Cardiac septum (tissue), 1 donor: ENCODE data around the gene LRRC8E. TPM values are rescaled to one million over a fixed set of nuclear protein-coding genes. Genes with fewer than 3 reads are reported as not detected.

Experiments used
- DNase-seq: peaks from one replicate; pipeline ENCODE4 v3.0.0-alpha.2; 2020; ENCODE audit warnings: low spot score
- intact Hi-C: fragments of 100-400 bp; cut with DNase I; formaldehyde crosslinking; loops from one replicate; pipeline ENCODE4 v1.14.0; 2022
- long read RNA-seq: library from polyadenylated mRNA; unstranded; transcript quantifications from one replicate; pipeline ENCODE4 v2.0.0, GENCODE V29; 2021
- total RNA-seq: library from RNA; stranded (reverse); fragmentation: NEBNext Ultra II Directional; extraction: Animal tissue kit (Norgen Biotek cat#: 25700); gene quantifications from one replicate; pipeline ENCODE4 v1.2.1, GENCODE V29; 2021
- donor health status: DM: no; HTN: no; CAD: no.

The LRRC8E gene
- 0.30 TPM for total RNA-seq
- long read RNA-seq, partial matches to known transcripts, result 0 of 2 reads
- long read RNA-seq, other reads (novel, unspliced or antisense), result 1 of 2 reads

DNA sequence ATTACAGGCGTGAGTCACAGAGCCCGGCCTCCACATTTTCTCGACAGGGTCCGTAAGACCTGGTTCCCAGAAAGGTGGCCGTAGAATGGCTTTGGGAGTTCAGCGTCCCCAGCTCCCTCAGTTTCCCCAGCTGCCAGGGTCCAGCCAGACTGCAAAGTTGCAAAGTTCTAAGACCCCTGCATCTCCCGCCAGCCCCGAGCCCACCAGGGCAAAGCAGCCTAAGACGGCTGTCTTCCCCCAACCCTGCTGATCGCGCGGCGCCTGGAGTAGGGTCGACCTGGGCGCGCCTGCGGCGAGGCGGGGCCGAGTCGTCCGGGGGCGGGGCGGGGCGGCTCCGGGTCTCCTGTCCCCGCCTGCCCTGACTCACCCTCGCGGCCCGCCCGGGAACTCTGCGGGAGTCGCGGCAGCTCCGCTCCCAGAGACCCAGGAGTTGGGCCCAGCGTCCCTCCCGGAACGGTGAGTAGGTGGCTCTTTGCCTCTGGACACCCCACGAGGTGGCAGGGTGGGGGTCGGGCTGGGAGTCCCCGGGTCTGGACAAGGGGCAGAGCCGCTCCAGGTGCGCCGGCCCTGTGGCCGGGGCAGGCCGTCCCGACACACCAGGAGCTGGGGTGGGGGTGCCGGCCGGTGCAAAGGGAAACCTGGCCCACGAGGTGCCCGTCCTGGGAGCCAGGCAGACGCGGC is at the start of gene LRRC8E:
LRRC8E (plus strand) TSS at position 366 of the 681 bp plus-strand sequence. CDS start 7,094 bp downstream, outside the sequence.
- DNase-seq, result no peak
- intact Hi-C loops, result no loop called here

DNA sequence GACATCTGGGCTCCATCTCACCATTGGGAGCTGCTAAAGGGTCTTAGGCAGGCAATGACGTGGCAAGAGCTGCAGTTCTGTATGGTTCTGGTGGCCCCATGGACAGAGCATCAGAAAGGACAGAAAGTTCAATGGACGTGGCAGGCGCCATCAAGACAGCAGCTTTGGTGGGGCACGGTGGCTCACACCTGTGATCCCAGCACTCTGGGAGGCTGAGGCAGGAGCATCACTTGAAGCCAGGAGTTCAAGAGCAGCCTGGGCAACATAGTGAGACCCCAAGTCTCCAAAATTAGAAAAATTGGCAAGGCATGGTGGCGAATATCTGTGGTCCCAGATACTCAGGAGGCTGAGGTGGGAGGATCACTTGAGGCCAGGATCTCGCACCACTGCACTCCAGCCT is 48.8 kb upstream of the LRRC8E start:
- intact Hi-C loops, result no loop called here
- no peak for DNase-seq

GRCh38 chr19:7840629-7841028 is 47.7 kb upstream of the LRRC8E start:
- intact Hi-C loops, result no loop called here
- DNase-seq, result no peak

- no peak for DNase-seq
- intact Hi-C loops, result no loop called here
These were observed 46.3 kb upstream of the LRRC8E start for GRCh38 chr19:7841751-7842660.

GRCh38 chr19:7842661-7843294 is 45.5 kb upstream of the LRRC8E start:
- intact Hi-C loops, result no loop called here
- DNase-seq, result no peak

DNA sequence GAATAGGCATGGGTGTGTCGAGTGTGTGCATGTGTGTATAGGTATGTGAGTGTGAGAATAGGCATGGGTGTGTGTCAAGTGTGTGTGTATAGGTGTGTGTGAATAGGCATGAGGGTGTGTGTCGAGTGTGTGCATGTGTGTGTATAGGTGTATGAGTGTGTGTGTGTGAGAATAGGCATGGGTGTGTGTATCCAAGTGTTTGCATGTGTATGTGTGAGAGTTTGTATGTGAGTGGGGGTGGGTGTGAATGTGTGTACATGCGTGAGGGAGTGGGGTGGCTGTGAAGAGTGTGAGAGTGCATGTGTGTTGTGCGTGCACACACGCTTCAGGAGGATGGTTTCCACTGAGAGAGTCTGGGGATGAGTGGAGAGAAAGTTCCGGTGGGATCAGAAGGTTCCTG is 44.8 kb upstream of the LRRC8E start:
- no peak for DNase-seq
- intact Hi-C loops, result no loop called here

- no peak for DNase-seq
- intact Hi-C loops, result no loop called here
These were observed 43.9 kb upstream of the LRRC8E start for GRCh38 chr19:7844405-7844804.

GRCh38 chr19:7844951-7845350 is 43.4 kb upstream of the LRRC8E start:
- intact Hi-C loops, result no loop called here
- DNase-seq, result no peak

DNA sequence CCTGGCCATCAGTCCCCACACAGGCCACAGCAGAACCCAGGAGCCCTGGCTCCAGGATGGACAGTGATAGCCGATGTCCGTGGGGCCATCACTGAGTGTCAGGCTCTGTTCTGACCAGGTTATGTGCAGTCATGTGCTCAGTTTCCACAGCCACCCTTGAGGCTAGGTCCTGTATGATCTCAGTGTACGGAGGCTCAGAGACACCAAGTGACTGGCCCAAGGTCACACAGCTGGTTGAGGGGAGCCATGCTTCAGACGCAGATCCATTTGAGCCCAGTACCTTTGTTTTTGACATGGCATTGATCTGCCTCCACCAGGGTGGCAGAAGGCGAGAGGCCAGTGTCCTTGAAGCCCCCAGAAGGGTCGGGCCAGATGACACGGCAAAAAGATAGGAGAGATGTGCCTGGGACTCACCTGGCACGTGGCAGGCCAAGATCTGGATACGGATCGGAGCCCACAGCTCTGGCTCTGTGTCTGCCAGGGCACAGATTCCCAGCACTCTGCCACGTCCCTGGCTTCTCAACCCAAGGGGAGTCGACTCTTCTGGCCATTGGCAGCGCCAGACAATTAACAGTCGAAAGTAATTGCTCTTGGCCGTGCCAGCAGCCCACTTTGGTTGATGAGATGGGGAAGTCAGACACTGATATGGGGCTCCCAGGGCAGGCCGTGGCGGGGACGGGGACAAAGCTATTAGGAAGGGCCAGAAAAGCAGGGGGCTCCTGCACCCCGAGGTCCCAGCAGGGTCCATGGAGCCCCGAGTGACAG is 42.7 kb upstream of the LRRC8E start:
- intact Hi-C loops, result no loop called here
- no peak for DNase-seq

- intact Hi-C loops, result no loop called here
- no peak for DNase-seq
These were observed 42.1 kb upstream of the LRRC8E start for GRCh38 chr19:7846155-7846646.

GRCh38 chr19:7847664-7848063 is 40.6 kb upstream of the LRRC8E start:
- no peak for DNase-seq
- intact Hi-C loops, result no loop called here

- no peak for DNase-seq
- intact Hi-C loops, result no loop called here
These were observed 39.4 kb upstream of the LRRC8E start for GRCh38 chr19:7848779-7849457.

DNA sequence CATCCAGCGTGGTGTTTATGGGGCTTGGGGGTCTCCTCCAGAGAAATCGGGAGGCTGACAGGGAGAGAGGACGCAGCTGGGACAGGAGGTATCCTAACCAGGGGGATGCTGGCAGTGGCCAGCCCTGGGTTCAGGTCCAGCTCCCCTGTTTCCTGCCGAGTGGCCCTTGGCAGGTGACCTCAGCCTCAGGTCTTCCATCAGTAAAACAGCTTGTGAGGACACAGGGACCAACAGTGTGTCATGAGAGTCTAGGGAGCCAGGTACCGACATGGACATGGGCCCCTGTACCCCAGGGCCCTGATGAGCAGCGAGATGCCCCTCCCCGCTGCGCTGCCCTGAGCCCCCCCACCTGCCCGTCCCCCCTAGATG is 38.7 kb upstream of the LRRC8E start:
- intact Hi-C loops, result no loop called here
- DNase-seq, result no peak

DNA sequence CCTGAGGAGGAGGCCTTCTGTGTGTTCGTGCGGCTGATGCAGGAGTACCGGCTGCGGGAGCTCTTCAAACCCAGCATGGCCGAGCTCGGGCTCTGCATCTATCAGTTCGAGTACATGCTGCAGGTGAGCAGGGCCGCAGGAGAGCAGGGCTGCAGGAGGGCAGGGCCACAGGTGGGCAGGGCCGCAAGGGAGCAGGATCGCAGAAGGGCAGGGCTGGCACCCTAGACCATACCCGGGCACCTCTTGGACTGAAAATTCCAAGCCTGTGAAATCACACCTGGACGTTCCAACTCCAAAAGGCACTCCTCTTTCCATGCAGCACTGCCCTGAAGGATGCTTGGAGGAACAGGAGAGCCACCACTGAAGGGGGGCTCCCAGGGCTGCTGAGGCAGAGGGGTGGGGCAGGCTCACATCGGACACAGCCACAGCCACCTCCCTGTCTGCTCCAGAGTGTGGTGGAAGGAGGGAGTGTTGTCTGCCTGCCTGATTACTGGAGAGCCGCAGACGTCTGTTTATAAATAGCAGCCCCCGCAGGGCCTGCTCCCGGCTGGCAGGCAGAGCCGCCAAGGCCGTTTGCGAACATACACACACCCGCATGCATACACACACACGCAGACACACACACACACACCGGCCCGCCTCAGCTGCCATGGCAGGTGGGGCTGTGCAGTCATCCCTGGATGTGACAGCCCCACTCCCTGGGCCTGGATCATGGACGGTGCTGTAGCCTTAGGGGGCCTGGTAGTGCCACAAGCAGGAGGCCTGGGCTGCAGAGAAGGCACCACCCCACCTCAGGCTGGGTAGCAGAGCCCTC is 38.1 kb upstream of the LRRC8E start:
- no peak for DNase-seq
- intact Hi-C loops, result loop anchor here (5.0 kb wide), 1 partner anchor 72 kb away; the partner anchor contains the start of gene SNAPC2

DNA sequence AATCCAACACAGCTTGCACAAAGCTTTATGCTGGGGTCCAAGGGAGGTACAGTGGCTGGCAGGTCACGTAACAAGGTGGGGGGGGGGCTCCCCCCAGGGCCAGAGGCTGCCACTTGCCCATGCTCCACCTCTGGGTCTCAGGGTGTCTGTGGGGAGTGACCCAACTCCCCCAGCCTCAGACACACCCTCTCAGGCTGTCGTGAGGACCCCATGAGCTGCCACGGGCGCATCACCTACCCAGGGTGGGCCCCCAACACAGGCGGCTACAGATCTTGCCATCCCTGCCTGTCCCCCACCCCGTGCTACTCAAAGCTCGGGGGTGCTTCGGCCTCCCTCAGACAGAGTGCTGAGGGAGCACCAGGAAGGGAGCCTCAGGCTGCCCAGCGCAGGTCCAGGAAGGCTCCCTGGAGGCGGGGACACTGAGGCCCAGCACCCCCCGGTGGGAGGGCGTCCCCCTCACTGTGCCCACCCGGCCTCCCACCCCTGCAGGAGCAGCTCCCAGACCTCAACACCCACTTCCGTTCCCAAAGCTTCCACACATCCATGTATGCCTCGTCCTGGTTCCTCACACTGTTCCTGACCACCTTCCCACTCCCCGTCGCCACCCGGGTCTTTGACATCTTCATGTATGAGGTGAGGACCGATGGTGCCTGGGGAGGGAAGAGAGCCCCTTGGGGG is 37.2 kb upstream of the LRRC8E start:
- DNase-seq, result no peak
- intact Hi-C loops, result loop anchor here (5.0 kb wide), 1 partner anchor 71 kb away; the partner anchor contains the start of gene SNAPC2

DNA sequence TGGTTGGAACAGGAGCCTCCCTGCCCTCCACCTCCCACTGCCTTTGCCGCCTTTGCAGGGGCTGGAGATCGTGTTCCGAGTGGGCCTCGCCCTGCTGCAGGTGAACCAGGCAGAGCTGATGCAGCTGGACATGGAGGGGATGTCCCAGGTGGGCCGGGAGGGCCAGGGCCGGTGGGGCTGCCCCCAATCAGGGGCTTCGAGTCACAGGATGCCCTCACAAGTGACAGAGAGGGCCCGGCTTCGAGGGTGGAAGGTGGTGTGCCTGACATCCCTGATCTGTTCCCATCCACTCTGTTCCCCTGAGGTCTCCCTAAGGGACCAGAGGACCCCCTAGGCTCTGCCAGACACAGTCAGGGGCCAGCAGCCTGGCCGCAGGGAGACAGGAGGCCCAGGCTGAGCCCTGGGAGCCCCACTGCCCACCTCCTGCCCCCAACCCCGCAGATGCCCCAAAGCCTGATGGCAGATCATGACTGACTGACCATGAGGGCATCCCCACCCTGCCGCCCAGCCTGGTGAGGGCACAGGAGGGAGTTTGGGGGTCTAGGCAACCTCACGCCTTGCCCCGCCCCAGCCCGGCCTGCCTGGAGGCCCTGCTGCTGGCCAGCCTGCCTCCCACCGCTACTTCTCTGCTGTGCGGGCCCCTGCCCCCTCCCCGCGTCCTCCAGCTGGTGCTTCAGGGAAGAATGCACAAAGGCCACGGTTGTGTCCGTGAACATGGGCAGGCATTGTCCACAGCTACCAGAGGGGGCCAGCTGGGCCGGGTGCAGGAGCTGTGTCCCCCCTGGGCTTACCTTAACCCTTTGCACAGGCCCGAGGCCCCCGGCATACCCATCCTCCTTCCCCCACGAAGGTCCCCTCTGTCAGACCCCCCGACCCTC is 36.4 kb upstream of the LRRC8E start:
- no peak for DNase-seq
- intact Hi-C loops, result loop anchor here (5.0 kb wide), 1 partner anchor 70 kb away; the partner anchor contains the start of gene SNAPC2
